ENCODE results near the gene C9orf85. TPM values are rescaled to one million over a fixed set of nuclear protein-coding genes. Genes with fewer than 3 reads are reported as not detected.

Gene C9orf85
- total RNA-seq = 10 to 100 TPM; 11.3 to 40.4 (median 21.9) TPM

- H3K4me3 ChIP-seq = peak within 1 kb of the TSS; percentile 77 to 98 (median 95)
- H3K9me3 ChIP-seq = no peaks in the 10 kb centered on the region
- H3K27me3 ChIP-seq = no peaks in the 10 kb centered on the region
- peaks cover 0 to 28% (median 6%) of the 10 kb centered on the region in 4 donors for H3K4me1 ChIP-seq
- DNase-seq = peak; percentile 98 to 100 (median 99)
- H3K36me3 ChIP-seq = peaks cover 0 to 3% (median 0%) of the 10 kb centered on the region in 3 donors
- peak within 1 kb of the TSS; percentile 79 to 96 (median 96) for H3K27ac ChIP-seq
- TF ChIP-seq POLR2A (IDR thresholded peaks at IDR 0.05) (peak; percentile 97 to 99), CTCF (IDR thresholded peaks at IDR 0.05) (no peak)
Observed at GRCh38 chr9:71911061-71911907, at the start of gene C9orf85, which contains the start of gene ABHD17B. Gene C9orf85, plus strand, starts transcription at chr9:71911639. Its CDS starts 96 bp downstream, at chr9:71911735. Gene ABHD17B, minus strand, starts transcription at chr9:71911193. Its CDS starts 36,113 bp downstream, at chr9:71875080.

- Histone ChIP-seq H3K4me1 (no peaks in the 10 kb centered on the region), H3K27ac (no peak overlapping the region), H3K36me3 (peaks cover 0 to 10% (median 0%) of the 10 kb centered on the region in 3 donors), H3K9me3 (peaks cover 0 to 10% (median 0%) of the 10 kb centered on the region in 4 donors), H3K27me3 (no peaks in the 10 kb centered on the region), H3K4me3 (no peak overlapping the region)
- no peak for DNase-seq
- TF ChIP-seq POLR2A (IDR thresholded peaks at IDR 0.05) = no peak
- TF ChIP-seq CTCF (IDR thresholded peaks at IDR 0.05) = no peak
Observed at GRCh38 chr9:71863631-71864030, 47.8 kb upstream of the C9orf85 start.

GRCh38 chr9:71875345-71875744 is 36.1 kb upstream of the C9orf85 start:
- H3K27me3 ChIP-seq = no peaks in the 10 kb centered on the region
- H3K27ac ChIP-seq = no peak overlapping the region
- no peaks in the 10 kb centered on the region for H3K4me1 ChIP-seq
- TF ChIP-seq POLR2A (IDR thresholded peaks at IDR 0.05) = no peak
- no peak for TF ChIP-seq CTCF (IDR thresholded peaks at IDR 0.05)
- peaks cover 0 to 11% (median 0%) of the 10 kb centered on the region in 3 donors for H3K36me3 ChIP-seq
- H3K9me3 ChIP-seq = peaks cover 0 to 12% (median 6%) of the 10 kb centered on the region in 4 donors
- H3K4me3 ChIP-seq = no peak overlapping the region
- DNase-seq = no peak

GRCh38 chr9:71876106-71876505 is 35.3 kb upstream of the C9orf85 start:
- Histone ChIP-seq H3K36me3 (peaks cover 0 to 11% (median 0%) of the 10 kb centered on the region in 3 donors), H3K4me1 (no peaks in the 10 kb centered on the region), H3K9me3 (peaks cover 0 to 12% (median 6%) of the 10 kb centered on the region in 4 donors), H3K27me3 (no peaks in the 10 kb centered on the region), H3K27ac (no peak overlapping the region), H3K4me3 (no peak overlapping the region)
- no peak for DNase-seq
- no peak for TF ChIP-seq CTCF (IDR thresholded peaks at IDR 0.05)
- no peak for TF ChIP-seq POLR2A (IDR thresholded peaks at IDR 0.05)

GRCh38 chr9:71876829-71877228 is 34.6 kb upstream of the C9orf85 start:
- DNase-seq = no peak
- TF ChIP-seq CTCF (IDR thresholded peaks at IDR 0.05) = no peak
- no peak for TF ChIP-seq POLR2A (IDR thresholded peaks at IDR 0.05)
- Histone ChIP-seq H3K27ac (no peak overlapping the region), H3K27me3 (no peaks in the 10 kb centered on the region), H3K4me3 (no peak overlapping the region), H3K9me3 (peaks cover 0 to 12% (median 6%) of the 10 kb centered on the region in 4 donors), H3K4me1 (no peaks in the 10 kb centered on the region), H3K36me3 (peaks cover 0 to 11% (median 0%) of the 10 kb centered on the region in 3 donors)
